MM.1S (cell line): ENCODE data around the gene STING1.
"Not testable (repeated sequence)": the region's sequence is repeated elsewhere in the genome, so short reads cannot be mapped to it uniquely, and the experiment has no call there.

ENCODE experiments used
- DNase-seq: peaks from one replicate; pipeline ENCODE4 v3.0.0-alpha.2; 2015
- H2AFZ ChIP-seq: fragments of 300-600 bp; sonication (generic); 2 replicates; pipeline ENCODE4 v1.6.0; 2016; ENCODE audit warnings: antibody characterized with exemption, low read length
- H3F3A ChIP-seq: fragments of 300-600 bp; sonication (generic); 2 replicates; pipeline ENCODE4 v1.6.1; 2016; ENCODE audit warnings: mild to moderate bottlenecking, antibody characterized with exemption, low read length, moderate library complexity, mixed read lengths; ENCODE audit not compliant: insufficient read depth
- H3K27ac ChIP-seq: fragments of 300-600 bp; sonication (generic); 2 replicates; pipeline ENCODE4 v1.5.1; 2016; ENCODE audit warnings: mild to moderate bottlenecking, low read length
- H3K27me3 ChIP-seq: fragments of 300-600 bp; sonication (generic); replicated peaks from 2 replicates; pipeline ENCODE4 v1.6.0; 2016; ENCODE audit warnings: low read length; ENCODE audit not compliant: insufficient read depth
- H3K36me3 ChIP-seq: fragments of 300-600 bp; sonication (generic); replicated peaks from 2 replicates; pipeline ENCODE4 v1.6.1; 2016; ENCODE audit warnings: mild to moderate bottlenecking, low read length, mixed read lengths; ENCODE audit not compliant: insufficient read depth
- H3K4me1 ChIP-seq: fragments of 300-600 bp; sonication (generic); 2 replicates; pipeline ENCODE4 v1.6.1; 2016; ENCODE audit warnings: low read length, mixed read lengths
- H3K4me2 ChIP-seq: fragments of 300-600 bp; sonication (generic); 2 replicates; pipeline ENCODE4 v1.6.0; 2016; ENCODE audit warnings: low read depth, low read length
- H3K4me3 ChIP-seq: fragments of 300-600 bp; sonication (generic); 2 replicates; pipeline ENCODE4 v1.5.1; 2016; ENCODE audit warnings: low read length, mixed read lengths
- H3K79me2 ChIP-seq: fragments of 300-600 bp; sonication (generic); 2 replicates; pipeline ENCODE4 v1.6.1; 2016; ENCODE audit warnings: mixed run types, low read length, mixed read lengths
- H3K9ac ChIP-seq: fragments of 300-600 bp; sonication (generic); 2 replicates; pipeline ENCODE4 v1.6.1; 2016; ENCODE audit warnings: low read length, mixed read lengths
- H3K9me2 ChIP-seq: fragments of 300-600 bp; sonication (generic); replicated peaks from 2 replicates; pipeline ENCODE4 v1.6.1; 2016; ENCODE audit warnings: mild to moderate bottlenecking, low read length, mixed read lengths; ENCODE audit not compliant: insufficient read depth
- H3K9me3 ChIP-seq: fragments of 300-600 bp; sonication (generic); replicated peaks from 2 replicates; pipeline ENCODE4 v1.6.1; 2016; ENCODE audit warnings: mild to moderate bottlenecking, low read length, mixed read lengths; ENCODE audit not compliant: insufficient read depth
- H4K20me1 ChIP-seq: fragments of 300-600 bp; sonication (generic); 2 replicates; pipeline ENCODE4 v1.6.1; 2016; ENCODE audit warnings: mild to moderate bottlenecking, low read length, moderate library complexity, mixed read lengths; ENCODE audit not compliant: insufficient read depth
- EZH2 ChIP-seq: fragments of 300-600 bp; sonication (generic); optimal IDR thresholded peaks from 2 replicates; pipeline ENCODE3; 2017; ENCODE audit warnings: low read depth, mild to moderate bottlenecking, antibody characterized with exemption, low read length, mixed read lengths
- EZH2phosphoT487 ChIP-seq: fragments of 300-600 bp; sonication (generic); IDR thresholded peaks from 2 replicates; pipeline ENCODE4 v1.6.1; 2018; ENCODE audit warnings: antibody characterized with exemption, low read length
- TF ChIP-seq, protein P1 (sequence below): fragments of 300-600 bp; sonication (generic); IDR thresholded peaks from 2 replicates; pipeline ENCODE4 v1.5.1; 2016; ENCODE audit warnings: antibody characterized with exemption, low read length, mixed read lengths

The STING1 gene

DNA sequence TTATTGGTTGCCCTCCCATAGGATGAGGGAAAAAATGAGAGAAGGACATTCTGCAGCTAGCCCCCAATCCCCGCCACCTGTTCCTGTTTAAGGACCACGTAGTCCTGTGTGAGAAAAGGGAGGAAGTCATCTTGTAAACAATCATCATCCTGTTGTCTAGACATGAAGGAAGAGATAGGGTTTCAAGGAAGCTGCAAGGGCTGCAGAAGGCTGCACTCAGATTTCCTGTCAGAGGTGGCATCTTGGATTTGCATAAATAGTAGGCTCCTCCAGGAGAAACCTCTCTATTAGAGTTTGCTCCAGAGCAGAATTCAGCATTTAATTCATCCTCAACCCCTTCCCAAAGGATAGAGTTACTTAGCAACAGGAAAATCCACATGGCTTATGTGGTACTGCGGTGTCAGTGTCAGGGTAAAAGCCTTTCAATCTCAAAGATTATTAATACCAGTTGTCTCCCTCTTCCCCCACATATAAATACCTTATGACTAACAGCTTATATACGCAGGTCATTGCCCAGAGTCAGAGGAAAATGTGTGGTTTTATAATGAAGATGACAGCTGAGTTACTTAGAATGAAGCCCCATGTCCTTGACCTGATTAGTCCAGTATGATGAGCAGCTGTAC is 38.6 kb downstream of the STING1 start:
- Histone ChIP-seq H3K79me2 (no peaks in the 10 kb centered on the region), H3K9me2 (no peaks in the 10 kb centered on the region), H3K27ac (no peak overlapping the region), H2AFZ (no peak overlapping the region), H3K4me3 (no peak overlapping the region), H3K27me3 (no peaks in the 10 kb centered on the region), H3K9me3 (no peaks in the 10 kb centered on the region), H3K4me2 (no peak overlapping the region), H3K4me1 (peaks cover 6% of the 10 kb centered on the region), H3K36me3 (no peaks in the 10 kb centered on the region), H3K9ac (no peak overlapping the region), H3F3A (no peaks in the 10 kb centered on the region), H4K20me1 (no peaks in the 10 kb centered on the region)
- TF ChIP-seq, protein P1, sequence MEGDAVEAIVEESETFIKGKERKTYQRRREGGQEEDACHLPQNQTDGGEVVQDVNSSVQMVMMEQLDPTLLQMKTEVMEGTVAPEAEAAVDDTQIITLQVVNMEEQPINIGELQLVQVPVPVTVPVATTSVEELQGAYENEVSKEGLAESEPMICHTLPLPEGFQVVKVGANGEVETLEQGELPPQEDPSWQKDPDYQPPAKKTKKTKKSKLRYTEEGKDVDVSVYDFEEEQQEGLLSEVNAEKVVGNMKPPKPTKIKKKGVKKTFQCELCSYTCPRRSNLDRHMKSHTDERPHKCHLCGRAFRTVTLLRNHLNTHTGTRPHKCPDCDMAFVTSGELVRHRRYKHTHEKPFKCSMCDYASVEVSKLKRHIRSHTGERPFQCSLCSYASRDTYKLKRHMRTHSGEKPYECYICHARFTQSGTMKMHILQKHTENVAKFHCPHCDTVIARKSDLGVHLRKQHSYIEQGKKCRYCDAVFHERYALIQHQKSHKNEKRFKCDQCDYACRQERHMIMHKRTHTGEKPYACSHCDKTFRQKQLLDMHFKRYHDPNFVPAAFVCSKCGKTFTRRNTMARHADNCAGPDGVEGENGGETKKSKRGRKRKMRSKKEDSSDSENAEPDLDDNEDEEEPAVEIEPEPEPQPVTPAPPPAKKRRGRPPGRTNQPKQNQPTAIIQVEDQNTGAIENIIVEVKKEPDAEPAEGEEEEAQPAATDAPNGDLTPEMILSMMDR: no peak
- no peak for TF ChIP-seq EZH2phosphoT487
- no peak for TF ChIP-seq EZH2
- DNase-seq: no peak

DNA sequence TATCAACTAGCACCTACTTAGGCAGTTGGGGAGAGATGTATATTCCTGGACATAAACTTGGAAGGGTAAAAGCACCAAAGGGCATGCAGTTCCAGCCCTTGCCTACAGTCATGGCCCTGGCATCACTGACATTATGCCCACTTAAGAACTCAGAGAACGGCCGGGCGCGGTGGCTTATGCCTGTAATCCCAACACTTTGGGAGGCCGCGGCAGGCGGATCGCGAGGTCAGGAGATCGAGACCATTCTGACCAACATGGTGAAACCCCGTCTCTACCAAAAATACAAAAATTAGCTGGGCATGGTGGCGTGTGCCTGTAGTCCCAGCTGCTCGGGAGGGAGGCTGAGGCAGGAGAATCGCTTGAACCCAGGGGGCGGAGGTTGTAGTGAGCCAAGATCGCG is 42.1 kb downstream of the STING1 start:
- DNase-seq, H3K4me2 ChIP-seq: not testable (repeated sequence)

DNA sequence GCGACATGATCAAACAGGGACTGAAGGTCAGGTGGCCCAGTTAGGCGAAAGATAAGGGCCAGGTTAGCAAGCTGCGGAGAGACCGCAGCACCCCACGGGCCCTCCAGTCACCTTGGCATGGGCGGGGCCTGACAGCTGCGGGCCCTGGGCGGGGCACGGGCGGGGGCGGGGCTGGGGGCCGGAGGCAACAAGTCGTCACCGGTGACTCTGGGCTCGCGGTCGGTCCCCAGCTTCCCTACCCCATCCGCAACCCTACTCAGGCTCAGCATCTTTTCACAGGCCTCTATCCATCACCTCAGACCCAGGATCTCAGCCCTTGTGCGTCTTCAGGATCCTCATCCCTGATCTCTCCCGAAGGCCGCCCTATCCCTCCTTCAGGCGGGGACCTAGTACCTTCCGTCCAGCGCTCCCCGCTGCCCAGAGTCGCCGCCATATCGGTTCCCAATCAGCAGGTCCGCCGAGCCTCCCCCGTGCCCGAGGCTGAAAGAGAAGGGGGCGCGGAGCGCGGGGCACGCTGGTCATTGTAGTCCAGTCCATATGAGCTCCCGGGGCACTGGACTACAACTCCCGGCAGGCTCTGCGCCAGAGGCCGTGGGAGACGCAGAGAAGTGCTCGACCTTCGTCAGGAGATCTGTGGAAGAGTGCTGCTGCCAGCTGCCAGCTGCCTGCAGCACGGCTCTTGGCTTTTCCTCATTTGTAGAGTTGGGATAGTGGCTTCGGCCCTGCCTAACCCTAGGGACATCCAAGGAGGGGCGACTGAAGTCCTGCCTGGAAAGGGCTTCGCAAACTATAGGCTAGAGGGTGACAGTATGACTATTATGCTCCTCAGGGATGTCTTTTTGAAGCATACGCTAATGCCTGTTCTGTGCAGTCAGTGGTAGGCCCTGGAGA is 43.3 kb downstream of the STING1 start, which contains the start of gene DNAJC18:
Gene DNAJC18 (minus strand): TSS at position 513 of the 891 bp plus-strand sequence. CDS start 80 bp downstream, at position 433.
- Histone ChIP-seq H3K9ac (peak within 1 kb of the TSS; percentile 94), H3K4me3 (peak within 1 kb of the TSS; percentile 97), H2AFZ (peak within 1 kb of the TSS; percentile 100), H3K9me3 (no peaks in the 10 kb centered on the region), H3F3A (0 out of 2 replicates have a peak, but pooled peaks cover 4% of the 10 kb centered on the region), H3K36me3 (no peaks in the 10 kb centered on the region), H3K4me1 (peaks cover 10% of the 10 kb centered on the region), H3K79me2 (no peaks in the 10 kb centered on the region), H3K27me3 (no peaks in the 10 kb centered on the region), H4K20me1 (no peaks in the 10 kb centered on the region), H3K27ac (peak within 1 kb of the TSS; percentile 93), H3K9me2 (no peaks in the 10 kb centered on the region), H3K4me2 (peak within 1 kb of the TSS; percentile 99)
- peak; percentile 92 for DNase-seq
- TF ChIP-seq, protein P1: no peak
- no peak for TF ChIP-seq EZH2phosphoT487
- TF ChIP-seq EZH2: no peak

More for the DNA sequence above, 42.1 kb downstream of the STING1 start:
- peaks cover 10% of the 10 kb centered on the region for H3K4me1 ChIP-seq
- not testable (repeated sequence) for H3K27ac ChIP-seq, H3K27me3 ChIP-seq, H3K9ac ChIP-seq, H4K20me1 ChIP-seq, H3K36me3 ChIP-seq, H3K9me2 ChIP-seq, H3F3A ChIP-seq, H3K79me2 ChIP-seq, H3K4me3 ChIP-seq, H2AFZ ChIP-seq, H3K9me3 ChIP-seq

DNA sequence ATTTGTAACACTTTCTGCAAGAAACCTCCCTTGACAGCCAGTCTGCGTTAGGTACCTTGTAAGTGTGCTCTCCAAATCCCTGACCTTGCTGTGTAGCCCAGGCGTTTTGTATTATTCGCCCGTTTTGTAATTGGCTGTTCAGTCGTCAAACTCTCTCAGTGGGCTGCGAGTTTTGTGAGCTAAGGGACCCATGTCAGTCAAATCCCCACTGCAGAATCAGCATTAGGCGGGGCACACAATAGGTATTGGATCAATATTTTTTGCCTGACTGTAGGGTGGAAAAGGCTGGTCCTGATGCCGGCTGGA is 43.9 kb downstream of the STING1 start:
- Histone ChIP-seq H3K27ac (no peak overlapping the region), H3K9me3 (no peaks in the 10 kb centered on the region), H3K36me3 (no peaks in the 10 kb centered on the region), H3K4me3 (peak overlapping the region; percentile 97), H3K79me2 (no peaks in the 10 kb centered on the region), H3K4me1 (peaks cover 10% of the 10 kb centered on the region), H3K27me3 (no peaks in the 10 kb centered on the region), H2AFZ (peak overlapping the region; percentile 96), H3K9ac (peak overlapping the region; percentile 36; the same call in 1 of the 2 replicates), H3K4me2 (peak overlapping the region; percentile 99), H3K9me2 (no peaks in the 10 kb centered on the region), H3F3A (0 out of 2 replicates have a peak, but pooled peaks cover 4% of the 10 kb centered on the region), H4K20me1 (no peaks in the 10 kb centered on the region)
- DNase-seq: no peak
- TF ChIP-seq EZH2 (no peak), EZH2phosphoT487 (no peak)
- TF ChIP-seq, protein P1: no peak
